HG03095 (cell line): ENCODE results near the gene PTCH2.
"Not testable (repeated sequence)": the region's sequence is repeated elsewhere in the genome, so short reads cannot be mapped to it uniquely, and the experiment has no call there.

Experiments
- ATAC-seq: cut with Tn5 transposase; IDR thresholded peaks from one replicate; pipeline ENCODE4 v1.9.1; 2021; ENCODE audit warnings: moderate library complexity; ENCODE audit not compliant: unreplicated experiment

The PTCH2 gene

DNA sequence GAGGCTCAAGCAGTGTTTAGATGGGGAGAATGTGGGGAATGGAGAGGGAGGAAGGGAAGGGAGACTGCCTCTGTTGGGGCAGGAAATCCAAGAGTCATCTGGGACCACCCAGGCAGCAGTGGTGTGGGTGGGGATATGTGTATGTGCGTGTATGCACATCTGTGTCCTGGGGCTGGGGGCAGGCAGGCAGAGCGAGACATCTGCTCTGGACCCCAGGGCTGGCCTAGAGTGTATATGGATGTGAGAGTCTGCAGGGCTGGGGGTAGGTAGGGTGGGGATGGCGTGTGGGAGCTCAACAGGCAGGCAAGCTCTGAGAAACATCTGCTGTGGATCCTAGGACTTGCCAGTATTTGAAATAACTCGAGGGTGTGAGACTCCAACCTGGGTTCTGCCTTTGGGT lies 3.5 kb downstream of the PTCH2 start:
- no peak for ATAC-seq

DNA sequence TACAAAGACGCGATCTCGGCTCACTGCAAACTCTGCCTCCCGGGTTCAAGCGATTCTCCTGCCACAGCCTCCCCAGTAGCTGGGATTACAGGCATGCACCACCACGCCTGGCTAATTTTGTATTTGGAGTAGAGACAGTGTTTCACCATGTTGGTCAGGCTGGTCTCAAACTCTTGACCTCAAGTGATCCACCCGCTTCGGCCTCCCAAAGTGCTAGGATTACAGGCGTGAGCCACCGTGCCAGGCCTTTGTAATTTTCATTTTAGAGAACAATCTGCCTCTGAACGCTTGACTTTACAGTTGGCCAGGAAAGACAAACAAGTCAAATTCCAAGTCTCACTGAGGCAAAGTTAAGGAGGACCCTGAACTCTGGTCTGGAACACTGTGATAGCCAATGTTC lies 4.8 kb downstream of the PTCH2 start:
- ATAC-seq: not testable (repeated sequence)

DNA sequence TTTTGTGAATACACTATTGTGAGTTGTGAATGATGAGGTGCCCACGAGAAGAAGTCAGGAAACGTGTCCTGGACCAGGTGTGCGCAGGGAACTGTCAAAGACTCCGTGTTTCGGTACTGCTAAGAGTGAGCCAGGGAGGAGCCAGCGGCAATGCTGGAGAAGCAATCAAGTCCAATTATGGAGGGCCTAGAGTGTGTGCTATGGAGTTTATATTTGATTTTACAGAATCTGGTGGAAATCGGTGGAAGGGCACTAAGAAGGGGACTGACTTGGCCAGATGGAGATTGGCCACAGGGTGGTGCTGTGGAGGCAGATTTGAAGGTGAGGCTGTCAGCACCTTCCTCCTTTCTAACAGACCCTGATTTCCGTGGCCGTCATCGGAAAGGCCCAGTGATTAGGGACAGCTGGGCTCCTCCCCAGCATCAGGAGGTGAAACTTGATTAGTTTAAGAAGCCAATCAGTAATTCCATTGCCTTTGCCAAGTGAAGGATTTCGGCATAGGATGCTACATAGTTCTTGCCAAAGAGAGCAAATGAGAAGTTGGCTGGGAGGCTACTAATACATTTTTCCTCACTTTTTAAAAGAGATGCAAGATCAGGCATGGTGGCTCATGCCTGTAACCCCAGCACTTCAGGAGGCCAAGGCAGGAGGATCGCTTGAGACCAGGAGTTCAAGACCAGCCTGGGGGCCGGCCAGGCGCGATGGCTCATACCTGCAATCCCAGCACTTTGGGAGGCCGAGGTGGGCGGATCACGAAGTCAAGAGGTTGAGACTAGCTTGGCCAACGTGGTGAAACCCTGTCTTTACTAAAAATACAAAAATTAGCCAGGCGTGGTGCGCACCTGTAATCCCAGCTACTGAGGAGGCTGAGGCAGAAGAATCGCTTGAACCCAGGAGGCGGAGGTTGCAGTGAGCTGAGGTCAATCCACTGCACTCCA lies 7.0 kb downstream of the PTCH2 start:
- no peak for ATAC-seq

DNA sequence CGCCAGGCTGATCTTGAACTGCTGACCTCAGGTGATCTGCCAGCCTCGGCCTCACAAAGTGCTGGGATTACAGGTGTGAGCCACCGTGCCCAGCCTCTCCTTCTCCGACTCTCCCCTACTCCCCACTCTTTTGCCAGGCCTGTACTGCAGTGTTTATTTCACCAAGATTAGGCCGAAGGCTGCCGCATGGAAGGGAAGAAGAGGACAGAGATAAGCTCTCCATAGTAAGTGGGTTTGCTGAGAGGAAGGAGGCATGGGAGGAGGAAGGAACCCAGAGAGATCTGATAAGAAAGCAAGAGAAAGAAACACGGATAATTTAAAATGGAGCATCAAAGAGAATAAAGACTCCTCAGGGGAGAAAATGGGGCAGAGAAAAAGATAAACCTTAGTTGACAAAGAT lies 8.7 kb downstream of the PTCH2 start:
- no peak for ATAC-seq

DNA sequence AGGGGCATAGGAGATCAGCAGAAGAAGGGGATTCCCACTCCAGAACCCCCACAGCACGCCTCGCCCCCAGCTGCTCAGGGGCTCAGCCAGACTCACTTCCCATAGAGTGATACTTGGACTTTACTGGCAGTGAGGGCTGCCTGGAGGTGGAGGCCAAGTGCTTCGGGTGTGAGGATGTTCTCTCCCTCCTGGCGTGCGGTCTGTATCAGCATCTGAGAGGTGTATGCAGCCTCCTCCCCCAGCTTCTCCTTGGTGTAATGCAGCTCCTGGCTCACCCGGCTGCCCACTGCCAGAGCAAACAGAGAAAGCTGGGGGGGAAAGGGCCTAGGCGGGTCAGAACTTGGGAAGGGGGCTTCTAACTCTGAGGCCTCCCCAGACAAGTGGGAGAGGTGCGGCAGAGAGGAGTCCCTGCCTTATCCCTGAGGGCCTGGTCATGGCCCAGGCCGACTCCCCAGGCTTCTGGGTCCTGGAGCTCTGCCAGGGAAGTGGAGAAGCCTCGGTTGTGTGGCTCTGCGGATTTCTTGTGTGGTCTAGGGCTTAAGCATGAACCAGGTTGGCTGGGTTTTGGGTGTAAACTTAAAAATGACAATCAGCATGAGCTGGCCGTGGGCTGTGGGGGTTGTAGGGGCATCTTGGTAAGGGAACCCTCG lies 10.9 kb downstream of the PTCH2 start:
- no peak for ATAC-seq

DNA sequence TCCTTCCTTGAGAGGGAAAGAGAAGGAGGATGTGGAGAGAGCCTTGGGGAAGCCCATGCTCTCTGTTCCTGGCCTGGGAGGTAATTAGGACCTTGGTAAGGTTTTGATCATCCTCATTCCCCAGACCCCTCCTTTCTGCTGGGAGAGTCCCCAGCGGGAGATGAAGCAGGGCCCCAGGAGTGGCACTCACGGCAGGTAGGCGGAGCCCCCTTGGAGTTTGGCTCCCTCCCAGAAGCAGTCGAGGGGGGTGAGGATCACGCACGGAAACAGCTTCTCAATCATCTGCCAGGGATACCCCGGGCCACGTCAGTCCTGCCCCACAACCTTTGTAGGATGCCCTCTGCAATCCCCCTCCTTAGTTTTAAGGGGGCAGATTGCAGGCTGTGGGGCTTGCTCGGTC lies 11.5 kb downstream of the PTCH2 start:
- ATAC-seq: no peak

DNA sequence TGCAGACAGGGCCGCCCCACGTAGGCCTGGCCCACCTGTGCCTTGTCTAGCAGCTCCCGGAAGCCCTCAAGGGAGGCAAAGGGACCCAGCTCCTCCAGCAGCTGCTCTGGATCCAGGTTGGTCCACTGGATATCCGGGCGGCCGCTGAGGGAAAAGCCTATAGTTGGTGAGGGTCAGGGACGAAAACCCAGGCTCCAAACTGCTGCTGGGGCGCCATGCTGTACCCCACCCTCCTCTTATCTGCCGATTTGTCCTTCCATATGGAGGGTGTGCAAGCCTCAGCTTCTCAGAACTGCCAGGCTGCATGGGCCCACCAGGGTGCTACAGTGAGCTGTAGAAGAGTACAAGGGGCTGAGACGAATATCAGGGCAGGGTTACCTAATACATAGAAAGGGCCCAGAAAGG lies 12.2 kb downstream of the PTCH2 start:
- no peak for ATAC-seq

DNA sequence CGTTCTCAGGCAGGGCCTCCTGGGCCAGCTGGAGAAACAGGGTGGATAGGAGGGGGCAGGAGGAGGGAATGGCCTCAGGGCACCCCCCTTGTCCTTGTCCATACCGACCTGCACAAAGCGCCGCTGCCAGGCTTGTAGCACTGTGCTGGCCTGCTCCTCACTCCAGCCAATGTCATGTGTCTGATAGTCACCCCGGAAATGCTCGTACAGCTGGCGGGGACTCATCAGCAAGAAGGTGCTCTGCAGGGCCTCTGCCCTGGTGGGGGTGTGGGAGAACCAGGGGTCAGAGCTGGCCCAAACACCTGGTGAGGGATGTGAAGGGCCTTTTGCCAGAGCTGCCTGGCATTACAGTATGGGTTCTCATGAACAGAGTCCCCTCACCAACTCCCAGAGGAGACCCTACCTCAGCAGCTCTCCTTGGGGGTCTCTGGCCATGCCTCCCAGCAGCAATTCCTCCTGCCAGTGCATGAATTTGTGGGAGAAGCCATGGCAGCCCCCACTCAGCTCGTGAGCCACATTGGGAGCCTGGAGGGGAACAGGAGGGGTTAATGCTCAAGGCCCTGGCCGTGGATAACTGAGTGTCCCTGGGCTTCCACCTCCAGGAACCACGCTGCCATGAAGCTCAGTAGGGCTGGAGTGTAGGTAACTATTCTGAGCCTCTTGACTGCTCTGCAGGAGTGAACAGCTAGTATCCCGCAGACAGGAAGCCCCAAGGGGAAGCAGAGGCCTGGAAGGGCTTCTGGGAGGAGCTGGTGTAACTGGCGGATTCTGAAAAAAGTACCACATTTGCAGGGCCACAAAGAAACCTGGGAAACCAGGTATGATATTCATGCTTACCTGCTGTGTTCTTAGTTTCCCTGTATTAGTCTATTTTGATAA lies 13.3 kb downstream of the PTCH2 start:
- ATAC-seq: no peak

DNA sequence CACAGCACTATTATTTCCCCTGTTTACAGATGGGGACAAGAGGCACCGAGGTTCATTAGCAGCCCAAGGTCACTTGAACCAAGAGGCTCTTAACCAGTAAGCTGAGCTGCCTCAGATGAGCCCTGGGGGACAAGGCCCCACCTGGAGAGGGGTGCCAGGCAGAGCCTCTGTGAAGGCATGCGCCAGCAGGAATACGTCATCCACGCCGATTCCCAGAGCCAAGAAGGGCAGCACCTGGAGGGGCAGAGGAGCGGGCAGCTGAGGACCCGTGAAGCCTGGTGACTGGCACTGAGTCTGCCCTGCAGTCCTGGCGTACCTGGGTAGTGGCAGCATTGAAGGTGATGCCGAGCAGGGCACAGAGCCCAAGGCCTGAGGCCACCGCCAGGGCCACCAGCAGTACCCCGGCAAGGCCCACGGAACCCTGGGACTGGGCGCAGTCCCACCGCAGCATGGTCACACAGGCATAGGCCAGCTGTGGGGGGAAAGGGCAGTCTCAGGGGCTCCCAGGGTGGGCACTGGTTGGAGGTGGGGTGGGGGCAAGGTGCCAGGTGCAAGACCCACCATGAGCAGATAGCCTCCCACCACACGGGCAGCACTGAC lies 14.1 kb downstream of the PTCH2 start:
- no peak for ATAC-seq

DNA sequence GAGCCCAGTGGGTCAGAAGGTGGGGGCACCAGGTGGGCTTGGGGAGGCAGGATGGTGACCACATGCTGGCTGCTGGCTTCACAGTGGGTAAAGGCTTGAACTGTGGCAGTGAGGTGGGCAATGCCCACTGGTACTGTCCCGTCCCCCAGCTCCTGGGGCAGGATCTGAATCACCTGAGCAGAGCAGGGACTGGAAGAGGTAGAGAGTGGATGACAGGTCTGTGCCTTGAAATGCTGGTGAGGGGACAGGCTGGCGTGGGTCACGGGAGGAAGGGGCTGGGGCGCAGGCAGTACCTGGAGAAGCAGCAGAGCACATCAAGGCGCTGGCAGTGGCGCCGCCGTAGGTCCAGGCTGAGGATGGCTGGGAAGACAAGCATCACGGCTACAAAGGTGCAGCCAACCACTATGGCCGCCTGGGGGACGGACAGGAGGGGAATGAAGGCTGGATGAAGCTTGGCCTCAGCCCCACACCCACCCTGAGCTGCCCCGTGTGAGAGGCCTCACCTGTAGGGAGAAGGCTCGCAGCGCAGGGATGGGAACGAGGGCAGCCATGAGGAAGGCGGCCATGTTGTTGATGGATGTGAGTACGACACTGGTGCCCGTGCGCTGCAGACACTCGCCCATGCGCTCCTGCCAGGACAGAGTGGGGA lies 14.9 kb downstream of the PTCH2 start:
- no peak for ATAC-seq

DNA sequence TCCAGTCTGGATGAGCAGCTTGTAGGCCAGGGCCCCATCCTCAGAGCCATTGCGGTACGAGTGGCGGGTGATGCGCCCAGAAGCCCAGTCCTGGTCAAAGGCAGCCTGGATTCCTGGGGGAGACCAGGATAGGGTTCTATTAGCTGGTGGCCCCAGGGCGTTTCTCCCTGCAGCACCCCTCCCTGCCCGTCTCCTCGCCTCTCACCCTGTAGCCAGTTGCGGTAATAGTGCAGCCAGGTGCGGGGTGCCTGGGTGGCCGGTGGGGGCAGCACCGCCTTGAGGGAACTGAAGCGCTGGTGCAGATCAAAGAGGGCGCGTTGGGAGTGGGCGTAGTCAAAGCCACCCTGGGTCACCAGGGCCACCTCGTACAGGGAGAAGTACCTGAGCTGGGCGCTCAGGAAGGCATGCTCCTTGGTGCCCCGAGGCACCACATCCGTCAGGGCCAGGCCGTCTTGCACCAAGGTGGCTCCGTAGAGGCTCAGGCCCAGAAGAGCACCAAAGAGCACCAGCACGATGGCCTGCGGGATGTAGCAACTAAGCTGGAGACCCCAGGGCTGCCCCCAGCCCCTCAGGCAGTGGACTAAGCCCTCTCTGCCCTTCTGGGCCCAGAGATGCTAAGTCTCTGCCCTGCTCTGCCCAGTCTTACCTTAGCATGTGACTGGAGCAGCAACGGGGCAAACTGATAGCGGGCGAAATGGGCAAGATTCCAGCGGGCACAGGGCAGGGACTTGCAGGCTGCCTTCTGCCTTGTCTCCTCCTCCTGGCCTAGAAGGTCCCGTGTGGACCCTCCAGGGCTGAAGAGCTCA lies 15.7 kb downstream of the PTCH2 start:
- ATAC-seq: no peak

DNA sequence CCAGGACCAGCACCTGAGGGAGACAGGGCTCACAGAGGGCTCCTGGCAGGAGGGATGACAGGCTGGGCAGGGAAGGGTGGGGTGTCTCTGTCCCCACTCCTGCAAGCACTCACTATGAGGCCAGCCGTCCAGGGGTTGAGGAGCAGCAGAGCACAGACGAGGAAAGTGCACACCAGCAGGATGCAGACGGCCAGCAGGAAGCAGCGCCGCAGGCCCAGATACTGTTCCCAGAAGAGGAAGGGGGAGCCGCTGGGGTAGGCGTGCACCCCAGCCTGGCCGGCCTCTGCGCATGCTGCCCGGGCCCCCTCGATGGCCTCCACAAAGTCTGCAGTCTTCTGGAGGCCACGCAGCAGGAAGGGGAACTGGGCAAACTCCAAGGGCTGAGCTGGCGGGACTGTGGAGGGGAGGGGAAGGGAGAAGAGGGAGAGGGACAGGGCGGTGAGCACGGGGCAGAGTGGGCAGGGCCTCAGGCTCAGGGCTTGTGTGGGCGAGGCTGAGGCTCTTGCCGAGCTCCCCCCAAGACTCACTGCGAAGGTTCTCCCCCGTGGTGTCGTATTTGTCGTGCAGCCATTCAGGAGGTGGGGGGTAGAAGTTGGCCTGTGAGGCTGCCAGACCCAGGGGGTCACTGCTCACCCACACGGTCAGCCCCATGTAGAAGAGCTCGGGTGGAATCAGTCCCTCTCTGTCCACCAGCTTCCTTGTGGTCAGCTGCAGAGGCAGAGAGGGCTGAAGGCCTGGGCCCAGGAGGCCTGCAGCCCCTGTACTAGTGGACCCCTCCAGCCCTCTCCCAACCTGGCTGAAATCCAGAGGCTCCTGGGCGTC lies 16.5 kb downstream of the PTCH2 start:
- ATAC-seq: no peak

DNA sequence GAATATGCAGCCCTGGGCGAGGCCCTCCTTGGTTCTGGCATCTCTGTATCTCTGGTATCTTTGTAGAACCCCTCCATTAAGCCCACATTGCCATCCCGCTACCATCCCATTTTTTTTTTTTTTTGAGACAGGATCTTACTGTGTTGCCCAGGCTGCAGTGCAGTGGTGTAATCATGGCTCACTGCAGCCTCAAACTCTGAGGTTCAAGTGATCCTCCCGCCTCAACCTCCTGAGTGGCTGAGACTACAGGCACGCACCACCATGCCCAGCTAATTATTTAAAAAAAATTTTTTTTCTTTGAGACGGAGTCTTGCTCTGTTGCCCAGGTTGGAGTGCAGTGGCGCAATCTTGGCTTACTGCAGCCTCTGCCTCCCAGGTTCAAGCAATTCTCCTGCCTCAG lies 18.7 kb downstream of the PTCH2 start:
- not testable (repeated sequence) for ATAC-seq

DNA sequence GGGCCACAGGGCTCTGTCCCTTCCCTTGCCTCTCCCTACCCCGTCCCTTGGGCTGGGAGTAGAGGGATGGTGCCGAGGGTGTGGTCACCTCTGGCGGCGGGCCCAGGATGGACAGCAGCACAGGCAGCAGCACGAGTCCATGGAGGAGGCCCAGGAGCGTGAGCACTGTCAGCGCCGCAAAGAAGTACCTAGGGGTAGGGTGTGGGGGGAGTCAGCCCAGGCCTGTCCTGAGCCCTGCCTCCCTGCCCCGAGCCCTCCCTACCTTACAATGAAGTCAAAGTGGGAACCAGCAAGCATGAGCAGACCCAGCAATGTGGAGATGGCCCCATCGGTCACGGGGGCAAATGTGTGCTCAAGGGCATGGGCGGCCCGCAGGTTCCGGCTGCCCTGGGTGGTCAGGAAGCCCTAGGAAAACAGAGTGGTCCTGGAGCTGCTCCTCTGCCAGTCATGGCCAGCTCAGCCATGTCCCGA lies 20.0 kb downstream of the PTCH2 start:
- no peak for ATAC-seq

DNA sequence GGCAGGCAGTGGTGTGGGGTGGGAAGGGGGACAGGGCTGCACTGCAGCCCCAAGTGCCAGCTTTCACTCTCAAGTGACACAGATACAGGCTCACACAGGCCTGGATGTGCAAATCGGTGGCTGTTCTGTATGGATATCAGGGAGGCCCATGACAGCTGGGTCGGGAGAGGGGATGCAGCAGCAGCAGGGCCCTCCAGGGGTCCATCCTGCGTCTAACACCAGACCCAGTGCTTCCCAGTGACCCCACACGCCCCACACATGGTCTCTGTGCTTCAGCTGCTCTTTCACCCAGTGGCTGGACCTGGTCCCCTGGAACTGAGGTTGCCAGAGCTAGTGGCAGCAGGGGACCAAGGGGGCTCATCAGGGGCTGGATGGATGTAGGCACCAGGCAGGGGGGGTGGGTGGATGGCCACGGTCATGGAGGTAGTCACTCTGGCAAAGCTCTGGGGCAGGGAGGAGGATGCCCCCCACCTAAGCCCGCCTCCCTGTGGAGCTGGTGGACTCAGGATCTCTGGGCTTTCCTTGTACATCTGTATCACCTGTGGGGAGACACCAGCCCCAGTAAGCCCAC lies 20.8 kb downstream of the PTCH2 start:
- ATAC-seq: no peak

DNA sequence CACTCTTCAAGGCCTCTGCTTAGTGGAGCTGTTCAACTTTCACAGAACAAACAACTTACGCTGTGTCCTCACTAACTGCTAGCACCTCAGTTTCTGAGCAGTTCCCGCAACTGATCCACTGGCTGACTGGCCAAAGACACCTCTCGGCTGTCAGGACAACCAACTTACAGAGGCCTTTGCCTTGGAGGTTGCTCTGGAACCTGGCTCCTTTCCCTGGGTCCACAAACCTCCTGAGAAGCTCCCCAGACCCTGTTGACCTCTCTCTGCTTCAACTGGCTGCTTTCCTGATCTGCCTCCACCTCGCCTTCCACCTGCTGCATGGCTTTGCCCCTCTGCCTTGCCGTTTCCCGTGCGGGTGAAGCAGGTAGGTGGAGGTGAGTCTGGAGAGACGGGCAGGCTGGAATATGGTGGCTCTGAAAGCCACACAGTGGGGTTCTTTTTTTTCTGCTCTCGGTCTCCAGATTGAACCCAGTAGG lies 21.8 kb downstream of the PTCH2 start:
- ATAC-seq: no peak

DNA sequence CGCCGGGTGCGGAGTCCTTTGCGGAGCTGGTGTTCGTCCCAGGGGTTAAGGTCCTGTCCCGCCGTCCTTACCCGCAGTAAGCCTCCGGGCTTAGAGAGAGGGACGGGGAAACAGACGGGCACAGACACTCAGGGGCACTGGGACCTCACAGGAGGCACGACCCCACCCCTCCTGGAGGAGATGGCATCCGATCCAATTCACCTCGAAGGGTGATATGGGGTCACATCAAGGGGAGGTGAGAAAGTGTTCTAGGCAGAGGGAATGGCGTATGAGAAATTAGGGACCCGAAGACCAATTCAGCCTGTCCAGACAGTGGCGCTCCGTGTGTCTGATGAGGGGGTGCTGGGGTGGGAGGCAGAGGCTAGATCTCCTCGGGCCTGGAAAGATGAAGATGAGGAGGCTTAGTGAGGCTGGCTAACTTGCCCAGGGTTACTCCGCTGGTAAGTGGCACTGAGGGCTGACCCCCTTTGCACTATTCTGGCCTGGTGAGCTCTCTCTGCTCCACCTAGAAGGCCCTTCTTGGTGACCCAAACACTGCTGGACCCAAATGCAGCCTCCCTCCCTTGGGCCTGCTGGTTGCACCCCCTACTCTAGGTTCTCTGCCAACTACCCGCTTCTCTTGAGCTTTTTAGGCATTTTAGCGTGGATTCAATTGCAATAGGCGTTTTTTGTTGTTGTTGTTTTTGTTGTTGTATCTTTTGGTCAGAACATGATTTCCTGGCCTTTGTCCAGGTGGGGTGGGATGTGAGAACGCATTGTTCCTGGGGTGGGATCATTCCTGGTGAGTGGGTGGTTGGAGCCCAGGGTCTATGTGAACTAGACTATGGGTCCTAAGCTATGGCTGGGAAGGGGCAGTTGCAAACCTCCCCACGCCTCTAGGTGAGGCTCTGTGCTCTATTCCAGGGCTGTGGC lies 22.5 kb downstream of the PTCH2 start:
- ATAC-seq: no peak
